ENCODE results near the gene TNFRSF18.
"Not testable (repeated sequence)": the region's sequence is repeated elsewhere in the genome, so short reads cannot be mapped to it uniquely, and the experiment has no call there.

TNFRSF18 gene

GRCh38 chr1:1179346-1179982 is 26.9 kb downstream of the TNFRSF18 start:
- DNase-seq (ENCODE audit: low read depth) = no peak

DNA sequence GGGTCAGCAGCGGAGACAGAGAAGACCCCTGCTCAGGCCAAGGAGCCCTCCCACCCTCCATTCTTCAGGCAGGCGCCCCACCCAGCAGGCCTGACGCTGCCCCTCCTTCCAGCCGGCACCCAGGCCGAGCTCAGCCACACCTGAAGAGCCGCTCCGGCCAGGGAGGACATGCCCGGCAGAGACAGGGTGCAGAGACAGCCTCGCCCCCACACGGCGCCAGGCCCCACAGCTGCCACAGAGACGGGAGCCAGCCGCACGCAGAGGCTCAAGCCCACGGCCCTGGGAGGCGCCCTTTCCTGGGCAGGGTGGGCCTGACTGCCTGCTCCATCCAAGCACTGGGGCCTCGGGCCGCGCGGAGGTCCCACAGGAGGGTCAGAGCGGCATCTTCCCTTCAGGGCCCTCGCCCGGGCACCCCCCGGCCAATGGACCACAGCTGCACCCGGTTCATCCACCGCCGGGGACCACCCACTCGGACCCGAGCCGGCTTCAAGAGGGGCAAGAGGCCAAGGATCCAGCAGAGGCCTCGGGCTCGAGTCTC is 27.5 kb downstream of the TNFRSF18 start:
- DNase-seq (ENCODE audit: low read depth) = no peak

- DNase-seq (ENCODE audit: low read depth) = no peak
These were observed 28.8 kb downstream of the TNFRSF18 start for GRCh38 chr1:1177452-1178206.

DNA sequence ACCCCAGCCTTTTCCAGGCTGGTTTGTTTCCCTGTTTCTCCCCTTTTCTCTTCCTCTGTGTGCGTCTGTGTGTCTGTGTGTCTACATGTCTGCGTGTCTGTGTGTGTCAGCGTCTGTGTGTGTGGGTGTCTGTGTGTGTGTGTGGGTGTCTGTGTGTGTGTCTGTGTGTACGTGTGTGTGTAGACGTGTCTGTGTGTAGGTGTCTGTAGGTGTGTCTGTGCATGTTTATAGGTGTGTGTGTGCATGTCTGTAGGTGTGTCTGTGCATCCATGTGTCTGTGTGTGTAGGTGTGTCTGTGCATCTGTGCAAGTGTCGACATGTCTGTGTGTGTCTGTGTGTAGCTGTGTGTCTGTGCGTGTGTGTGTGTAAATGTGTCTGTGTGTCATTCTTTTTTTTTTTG is 29.5 kb downstream of the TNFRSF18 start:
- DNase-seq (ENCODE audit: low read depth) = no peak

GRCh38 chr1:1176063-1176761 is 30.2 kb downstream of the TNFRSF18 start:
- DNase-seq (ENCODE audit: low read depth) = not testable (repeated sequence)

- DNase-seq (ENCODE audit: low read depth) = no peak
These were observed 30.9 kb downstream of the TNFRSF18 start for GRCh38 chr1:1175221-1176062.

- DNase-seq (ENCODE audit: low read depth) = no peak
These were observed 32.5 kb downstream of the TNFRSF18 start, which contains the start of gene TTLL10 for GRCh38 chr1:1173793-1174415. TTLL10 (plus strand) TSS chr1:1173880; CDS start chr1:1179216, 5,336 bp downstream.

GRCh38 chr1:1173061-1173792 is 33.2 kb downstream of the TNFRSF18 start:
- no peak for DNase-seq (ENCODE audit: low read depth)

DNA sequence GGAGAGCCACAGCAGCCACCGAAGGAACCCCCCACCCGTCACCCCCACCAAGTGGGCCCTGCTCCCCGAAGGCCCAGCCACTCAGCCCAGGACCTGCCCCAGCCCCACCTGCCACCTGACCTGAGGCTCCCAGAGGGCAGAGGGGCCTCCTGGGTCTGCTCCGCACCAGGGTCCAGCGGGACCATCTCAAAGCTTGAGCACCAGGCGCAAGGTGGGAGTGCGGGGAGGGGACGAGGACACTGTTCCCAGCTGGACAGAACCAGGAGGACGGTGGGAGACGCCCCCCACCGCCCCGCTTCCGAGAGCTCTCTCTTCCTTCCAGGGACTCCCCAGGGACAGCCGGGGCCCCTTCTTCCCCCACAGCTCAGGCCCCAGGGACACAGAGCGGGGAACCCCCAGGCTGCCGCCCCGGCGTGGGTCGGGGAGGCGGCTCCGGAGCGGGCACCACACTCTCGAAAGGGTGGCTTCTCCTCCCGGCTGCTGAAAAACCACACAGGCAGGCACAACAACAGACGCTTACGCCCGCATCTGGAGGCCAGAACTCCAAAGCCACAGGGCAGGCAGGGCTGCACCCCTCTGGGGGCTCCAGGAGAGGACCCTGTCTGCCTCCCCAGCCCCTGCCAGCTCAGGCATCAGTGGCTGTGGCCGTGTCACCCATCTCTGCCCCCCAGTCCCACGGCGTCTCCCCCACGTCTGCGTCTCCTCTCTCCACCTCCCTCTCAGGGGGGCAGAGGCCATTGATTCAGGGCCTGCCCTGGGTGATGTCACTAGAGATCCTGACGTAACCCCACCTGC is 34.6 kb downstream of the TNFRSF18 start:
- DNase-seq (ENCODE audit: low read depth) = no peak

- no peak for DNase-seq (ENCODE audit: low read depth)
These were observed 35.2 kb downstream of the TNFRSF18 start for GRCh38 chr1:1171161-1171545.

GRCh38 chr1:1170215-1171091 is 35.9 kb downstream of the TNFRSF18 start:
- DNase-seq (ENCODE audit: low read depth) = no peak

DNA sequence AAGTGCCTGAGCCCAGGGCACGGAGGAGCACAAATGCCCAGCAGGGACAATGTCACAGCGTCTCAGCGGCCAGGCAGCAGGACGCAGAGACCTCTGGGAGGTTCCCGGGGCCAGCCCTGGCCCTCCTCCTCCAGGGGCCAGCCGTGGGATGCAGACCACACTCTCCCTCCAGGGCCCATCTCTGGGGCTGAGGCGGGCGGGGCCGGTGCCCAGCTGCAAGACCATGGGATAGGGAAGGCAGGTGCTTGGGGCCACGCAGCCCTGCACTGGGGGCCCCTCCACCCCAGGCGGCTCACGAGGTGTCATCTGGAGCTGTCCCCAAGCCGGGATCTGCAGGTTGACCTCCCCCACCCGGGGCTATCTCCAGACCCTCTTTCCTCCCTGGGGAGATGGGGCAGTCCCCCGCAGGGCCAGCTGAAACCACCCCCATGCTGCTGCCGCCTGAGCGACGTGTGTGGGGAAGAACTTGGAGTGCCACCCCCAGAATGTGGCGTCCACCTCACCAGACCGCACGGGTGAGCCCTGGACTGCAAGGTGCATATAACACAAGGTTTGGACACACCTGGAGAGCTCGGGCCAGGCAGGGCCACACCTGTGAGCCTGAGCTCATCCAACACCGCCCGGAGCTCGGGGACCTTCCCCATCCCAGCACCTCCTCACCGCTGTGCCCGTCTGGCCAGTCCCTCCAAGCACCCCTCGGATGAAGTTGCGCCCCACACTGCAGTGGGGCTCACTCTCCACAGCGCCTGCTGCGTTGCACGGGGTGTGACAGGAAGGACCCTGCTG is 36.8 kb downstream of the TNFRSF18 start:
- no peak for DNase-seq (ENCODE audit: low read depth)

- no peak for DNase-seq (ENCODE audit: low read depth)
These were observed 37.7 kb downstream of the TNFRSF18 start for GRCh38 chr1:1168451-1169411.

DNA sequence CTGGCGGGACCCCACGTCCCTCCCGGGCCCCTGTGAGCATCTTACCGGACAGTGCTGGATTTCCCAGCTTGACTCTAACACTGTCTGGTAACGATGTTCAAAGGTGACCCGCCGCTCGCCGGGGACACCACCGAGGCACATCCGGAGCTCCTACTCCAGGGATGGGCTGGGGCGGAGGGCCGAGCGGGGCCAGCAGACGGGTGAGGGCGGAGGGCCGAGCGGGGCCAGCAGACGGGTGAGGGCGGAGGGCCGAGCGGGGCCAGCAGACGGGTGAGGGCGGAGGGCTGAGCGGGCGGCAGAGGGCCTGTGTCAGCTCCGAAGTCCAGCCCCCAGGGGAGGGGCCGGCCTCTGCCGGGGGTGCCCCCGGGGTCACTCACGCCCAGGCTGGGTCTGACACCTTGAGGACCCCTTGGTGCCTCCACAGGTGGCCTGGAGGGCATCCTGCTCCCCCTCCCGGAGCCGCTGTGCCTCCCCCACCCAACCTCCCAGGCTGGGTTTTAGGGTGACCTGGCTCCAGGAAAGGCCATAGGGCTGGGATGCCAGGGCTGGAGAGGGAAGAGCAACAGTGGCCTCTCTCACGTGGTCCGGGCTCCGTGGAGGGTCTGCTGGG is 38.4 kb downstream of the TNFRSF18 start:
- no peak for DNase-seq (ENCODE audit: low read depth)

GRCh38 chr1:1167398-1167821 is 39.0 kb downstream of the TNFRSF18 start:
- DNase-seq (ENCODE audit: low read depth) = no peak
